ENCODE data around the gene CPHXL2.
A peak's percentile ranks its signal among the peaks of the same experiment; 100 is the strongest.

The CPHXL2 gene

DNA sequence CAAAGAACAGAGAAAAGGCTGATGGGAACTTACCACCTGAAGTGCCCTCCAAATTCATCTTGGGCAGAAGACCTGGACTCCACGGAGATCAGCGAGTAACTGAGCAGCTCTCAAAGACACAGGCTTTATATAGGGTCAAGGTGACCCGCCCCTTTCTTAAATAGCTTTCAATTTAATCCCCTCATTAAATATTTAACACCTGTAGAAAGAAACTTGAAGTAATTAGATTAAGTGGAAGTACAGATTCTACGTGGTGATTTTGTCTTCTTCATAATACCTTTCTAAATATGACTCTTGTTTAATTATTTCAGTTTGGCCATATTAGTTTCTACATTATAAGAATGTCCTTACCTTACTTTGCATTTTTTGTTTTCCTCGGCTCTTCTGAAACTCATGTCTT is 24.6 kb upstream of the CPHXL2 start, which contains the start of gene DUXB:
TSS of gene DUXB (minus strand) at position 101 of the 400 bp plus-strand sequence. CDS start at position 58, 43 bp downstream.
- TF ChIP-seq, protein P1, sequence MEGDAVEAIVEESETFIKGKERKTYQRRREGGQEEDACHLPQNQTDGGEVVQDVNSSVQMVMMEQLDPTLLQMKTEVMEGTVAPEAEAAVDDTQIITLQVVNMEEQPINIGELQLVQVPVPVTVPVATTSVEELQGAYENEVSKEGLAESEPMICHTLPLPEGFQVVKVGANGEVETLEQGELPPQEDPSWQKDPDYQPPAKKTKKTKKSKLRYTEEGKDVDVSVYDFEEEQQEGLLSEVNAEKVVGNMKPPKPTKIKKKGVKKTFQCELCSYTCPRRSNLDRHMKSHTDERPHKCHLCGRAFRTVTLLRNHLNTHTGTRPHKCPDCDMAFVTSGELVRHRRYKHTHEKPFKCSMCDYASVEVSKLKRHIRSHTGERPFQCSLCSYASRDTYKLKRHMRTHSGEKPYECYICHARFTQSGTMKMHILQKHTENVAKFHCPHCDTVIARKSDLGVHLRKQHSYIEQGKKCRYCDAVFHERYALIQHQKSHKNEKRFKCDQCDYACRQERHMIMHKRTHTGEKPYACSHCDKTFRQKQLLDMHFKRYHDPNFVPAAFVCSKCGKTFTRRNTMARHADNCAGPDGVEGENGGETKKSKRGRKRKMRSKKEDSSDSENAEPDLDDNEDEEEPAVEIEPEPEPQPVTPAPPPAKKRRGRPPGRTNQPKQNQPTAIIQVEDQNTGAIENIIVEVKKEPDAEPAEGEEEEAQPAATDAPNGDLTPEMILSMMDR (IDR thresholded peaks at IDR 0.05; ENCODE audit: extremely low read depth, insufficient read depth, missing control alignments) = no peak
- no peak for DNase-seq (ENCODE audit: low spot score)
- in situ Hi-C loops (cut with MboI; ENCODE audit: low pct_unique_long_range_greater_than_20kb, low sequenced_read_pairs, unreplicated experiment) = no loop called here

DNA sequence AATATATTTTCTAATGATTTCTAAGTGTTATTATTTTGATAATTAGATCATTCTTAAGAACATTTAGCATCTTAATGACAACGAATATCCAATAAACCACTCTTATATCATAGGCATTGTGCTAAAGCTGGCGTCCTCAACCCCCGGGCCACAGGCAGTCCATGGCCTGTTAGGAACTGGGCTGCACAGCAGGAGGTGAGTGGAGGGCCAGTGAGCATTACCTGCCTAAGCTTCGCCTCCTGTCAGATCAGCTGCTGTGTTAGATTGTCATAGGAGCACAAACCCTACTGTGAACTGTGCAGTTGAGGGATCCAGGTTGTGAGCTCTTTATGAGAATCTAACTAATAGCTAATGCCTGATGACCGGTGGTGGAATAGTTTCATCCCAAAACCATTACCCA is 20.8 kb upstream of the CPHXL2 start:
- TF ChIP-seq, protein P1 (IDR thresholded peaks at IDR 0.05; ENCODE audit: extremely low read depth, insufficient read depth, missing control alignments) = no peak
- DNase-seq (ENCODE audit: low spot score) = no peak
- in situ Hi-C loops (cut with MboI; ENCODE audit: low pct_unique_long_range_greater_than_20kb, low sequenced_read_pairs, unreplicated experiment) = no loop called here

DNA sequence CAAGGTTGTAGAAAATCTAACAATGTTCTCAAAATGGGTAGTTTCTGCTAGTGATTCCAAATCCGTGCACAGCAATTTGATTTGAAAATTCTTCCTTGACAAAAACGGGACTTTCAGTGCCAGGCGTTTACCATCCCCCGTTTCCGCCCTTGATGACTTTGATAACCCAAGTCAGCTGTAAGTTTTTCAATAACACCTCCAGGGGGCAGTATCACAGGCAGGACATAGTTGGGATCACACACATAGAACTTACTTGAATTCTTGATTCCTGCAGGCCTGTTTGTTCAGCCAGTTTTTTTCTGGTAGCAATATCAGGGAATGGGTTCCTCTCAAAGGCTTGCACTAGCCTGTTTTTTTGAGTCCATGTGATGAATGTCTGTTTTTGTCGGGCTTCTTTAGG is 18.9 kb upstream of the CPHXL2 start:
- DNase-seq (ENCODE audit: low spot score) = peak; percentile 16

DNA sequence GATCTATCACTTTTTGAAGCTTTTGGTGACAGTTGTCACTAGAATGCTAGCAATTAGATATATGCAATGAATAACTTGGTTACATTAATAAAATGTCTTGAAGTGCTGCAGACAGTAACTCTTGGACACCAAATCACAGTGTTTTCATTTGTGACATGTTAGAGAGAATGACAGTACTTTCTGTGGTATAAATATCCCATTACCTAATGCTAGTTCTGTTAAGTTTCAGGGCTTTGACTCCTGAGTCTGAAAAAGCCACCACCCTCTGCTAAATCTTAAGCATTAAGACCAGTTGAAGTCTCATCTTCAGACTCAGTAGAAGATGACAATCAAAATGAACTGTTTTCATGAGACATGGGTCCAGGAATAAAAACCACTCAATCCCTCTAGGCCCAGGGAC is 10.6 kb upstream of the CPHXL2 start:
- in situ Hi-C loops (cut with MboI; ENCODE audit: low pct_unique_long_range_greater_than_20kb, low sequenced_read_pairs, unreplicated experiment) = no loop called here
- DNase-seq (ENCODE audit: low spot score) = peak; percentile 40
- TF ChIP-seq, protein P1 (IDR thresholded peaks at IDR 0.05; ENCODE audit: extremely low read depth, insufficient read depth, missing control alignments) = no peak

More for the DNA sequence above, 18.9 kb upstream of the CPHXL2 start:
- TF ChIP-seq, protein P1 (IDR thresholded peaks at IDR 0.05; ENCODE audit: extremely low read depth, insufficient read depth, missing control alignments) = peak; percentile 31
- in situ Hi-C loops (cut with MboI; ENCODE audit: low pct_unique_long_range_greater_than_20kb, low sequenced_read_pairs, unreplicated experiment) = no loop called here

DNA sequence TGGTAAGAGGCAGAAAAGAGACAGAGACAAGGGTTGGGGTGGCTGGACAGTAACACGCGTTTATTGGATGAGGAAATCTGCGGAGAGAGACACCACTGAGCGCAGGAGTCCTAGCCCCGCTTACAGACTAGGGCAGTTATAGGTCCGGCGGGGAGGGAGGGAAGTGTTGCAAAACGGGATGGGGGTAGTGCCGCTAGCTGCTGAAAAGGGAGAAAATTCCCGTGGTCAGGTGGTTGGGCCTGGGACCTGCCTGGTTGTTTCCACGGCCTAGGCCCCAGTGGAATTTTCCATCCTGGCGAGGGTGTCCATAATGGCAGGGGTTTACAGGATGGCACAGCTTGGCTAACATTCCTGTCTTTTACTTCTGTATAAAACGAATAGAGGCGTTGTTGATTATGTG is 5.5 kb upstream of the CPHXL2 start:
- no peak for DNase-seq (ENCODE audit: low spot score)
- in situ Hi-C loops (cut with MboI; ENCODE audit: low pct_unique_long_range_greater_than_20kb, low sequenced_read_pairs, unreplicated experiment) = no loop called here
- TF ChIP-seq, protein P1 (IDR thresholded peaks at IDR 0.05; ENCODE audit: extremely low read depth, insufficient read depth, missing control alignments) = no peak

DNA sequence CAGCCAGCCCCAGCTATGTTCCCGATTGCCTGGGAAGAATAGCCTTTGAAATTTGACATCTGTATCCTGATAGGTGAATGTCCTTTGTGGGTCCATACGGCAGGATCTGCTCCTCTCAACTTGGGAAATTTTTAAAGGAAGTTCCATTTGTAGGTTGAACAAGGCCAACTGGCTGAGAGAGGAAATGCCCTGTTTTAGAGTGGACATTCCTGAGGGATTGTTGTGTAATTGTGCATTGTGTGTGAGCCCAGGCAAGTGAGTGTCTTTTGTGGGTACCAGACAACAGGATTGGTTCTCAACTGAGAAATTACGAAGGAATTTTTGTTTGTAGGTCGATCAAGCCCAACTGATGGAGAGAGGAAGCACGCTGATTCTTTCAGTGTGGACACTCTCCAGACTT is 2.6 kb upstream of the CPHXL2 start:
- in situ Hi-C loops (cut with MboI; ENCODE audit: low pct_unique_long_range_greater_than_20kb, low sequenced_read_pairs, unreplicated experiment) = no loop called here
- TF ChIP-seq, protein P1 (IDR thresholded peaks at IDR 0.05; ENCODE audit: extremely low read depth, insufficient read depth, missing control alignments) = no peak
- no peak for DNase-seq (ENCODE audit: low spot score)

DNA sequence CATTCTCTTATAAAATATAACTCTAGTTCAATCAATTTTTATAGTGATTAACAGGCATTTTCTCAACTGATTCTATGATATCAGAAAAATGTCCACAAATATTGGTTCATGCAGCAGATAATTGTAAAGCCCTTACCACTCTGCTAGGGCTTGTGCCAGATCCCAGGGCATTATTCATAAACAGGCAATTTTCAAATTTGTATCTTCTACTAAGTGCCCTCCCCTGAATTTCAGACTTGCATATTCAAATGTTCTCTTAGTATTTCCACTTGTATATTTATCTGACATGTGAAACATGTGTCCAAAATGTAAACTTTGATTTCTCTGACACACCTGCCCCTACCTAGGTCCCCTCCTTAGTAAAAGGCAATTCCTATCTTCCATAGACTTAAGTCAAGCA is 9.3 kb downstream of the CPHXL2 start:
- in situ Hi-C loops (cut with MboI; ENCODE audit: low pct_unique_long_range_greater_than_20kb, low sequenced_read_pairs, unreplicated experiment) = loop anchor here (25.0 kb wide), 1 partner anchor 95 kb away; no protein-coding TSS in a partner anchor
- TF ChIP-seq, protein P1 (IDR thresholded peaks at IDR 0.05; ENCODE audit: extremely low read depth, insufficient read depth, missing control alignments) = no peak
- no peak for DNase-seq (ENCODE audit: low spot score)
